HepG2 (cell line): ENCODE results near the gene ANKFY1. TPM values are rescaled to one million over a fixed set of nuclear protein-coding genes. Genes with fewer than 3 reads are reported as not detected.

Experiments
- ATAC-seq: fragments of 200-7000 bp; cut with Tn5 transposase; 3 replicates; pipeline ENCODE4 v1.9.1; 2020; ENCODE audit warnings: mild to moderate bottlenecking, moderate library complexity
- BruUV-seq: library from RNA; stranded (reverse); fragments of 400-500 nt; replicated peaks from 2 replicates; lab custom pipeline; 2021; lab: Mats Ljungman, UMichigan
- CTCF ChIA-PET: fragments of 300-600 bp; formaldehyde crosslinking; extraction: SDS; loops from one replicate; lab custom pipeline; 2021; ENCODE audit warnings: low total read pairs, inconsistent platforms, low intra/inter-chr PET ratio; lab: Yijun Ruan, JAX
- POLR2A ChIA-PET: fragments of 350-600 bp; sonication (Branson Sonifier 250); formaldehyde crosslinking; loops from one replicate; lab custom pipeline; 2020; ENCODE audit warnings: antibody characterized with exemption, inconsistent platforms; lab: Yijun Ruan, JAX
- DNase-seq: peaks from one replicate; pipeline ENCODE4 v3.0.0-alpha.2; 2015; ENCODE audit warnings: low spot score
- FAIRE-seq: peaks from 3 replicates; lab custom pipeline; 2011; peaks lifted over from hg19 to GRCh38; lab: Jason Lieb, UNC
- H2AFZ ChIP-seq: one replicate; pipeline ENCODE4 v1.6.1; 2011; ENCODE audit warnings: low read length, inconsistent platforms
- H3K27ac ChIP-seq: fragments of 300-600 bp; 3 replicates; pipeline ENCODE4 v1.8.0; 2011; ENCODE audit warnings: mixed run types, mild to moderate bottlenecking, mixed read lengths, low read length, inconsistent platforms; ENCODE audit not compliant: insufficient read depth; ENCODE audit errors: extremely low read length
- H3K27me3 ChIP-seq, 2 experiments: fragments of 200-600 bp in 1 of 2; 2 replicates in 1 of 2; 3 replicates in 1 of 2; pipeline versions ENCODE4 v1.6.0 to v1.8.0; 2011; ENCODE audit warnings: low read length in 2 of 2, mild to moderate bottlenecking in 2 of 2, moderate library complexity in 2 of 2, inconsistent platforms in 1 of 2; ENCODE audit not compliant: insufficient read depth in 2 of 2, control insufficient read depth in 1 of 2
- H3K36me3 ChIP-seq, 2 experiments: fragments of 200-600 bp in 1 of 2; replicated peaks in 1 of 2; 2 replicates in 1 of 2; 3 replicates in 1 of 2; pipeline versions ENCODE4 v1.5.1 to v1.8.0; 2011; ENCODE audit warnings: low read length in 2 of 2, inconsistent platforms in 1 of 2; ENCODE audit not compliant: insufficient read depth in 2 of 2, control insufficient read depth in 1 of 2
- H3K4me1 ChIP-seq: 2 replicates; pipeline ENCODE4 v1.5.1; 2012; ENCODE audit warnings: low read length, inconsistent platforms; ENCODE audit not compliant: insufficient read depth
- H3K4me2 ChIP-seq: 2 replicates; pipeline ENCODE4 v1.6.0; 2011; ENCODE audit warnings: low read depth, low read length, inconsistent platforms
- H3K4me3 ChIP-seq, 3 experiments: fragments of 200-600 bp in 1 of 3; sonication (generic), shearing (Covaris generic) in 1 of 3; replicated peaks in 1 of 3; 2 replicates each; pipeline ENCODE4 v1.5.1; 2011 to 2016; ENCODE audit warnings: low read length in 3 of 3, inconsistent platforms in 2 of 3, low read depth in 2 of 3, mild to moderate bottlenecking in 2 of 3, control low read depth in 1 of 3, mixed read lengths in 1 of 3; ENCODE audit not compliant: insufficient read depth in 1 of 3
- H3K79me2 ChIP-seq: one replicate; pipeline ENCODE4 v1.6.1; 2011; ENCODE audit warnings: low read length, inconsistent platforms; ENCODE audit not compliant: insufficient read depth
- H3K9ac ChIP-seq: 2 replicates; pipeline ENCODE4 v1.6.0; 2011; ENCODE audit warnings: mild to moderate bottlenecking, low read depth, low read length, inconsistent platforms; ENCODE audit not compliant: insufficient read depth
- H3K9me3 ChIP-seq: 2 replicates; pipeline ENCODE4 v1.5.1; 2012; ENCODE audit warnings: mild to moderate bottlenecking, low read length
- H4K20me1 ChIP-seq: 2 replicates; pipeline ENCODE4 v1.6.0; 2011; ENCODE audit warnings: inconsistent platforms, mild to moderate bottlenecking, low read length, moderate library complexity; ENCODE audit not compliant: insufficient read depth
- ASH2L ChIP-seq: fragments of 300-600, 200-600 bp; sonication (generic); IDR thresholded peaks from 2 replicates; pipeline ENCODE4 v1.7.0; 2017; ENCODE audit warnings: low read depth, mild to moderate bottlenecking, moderate library complexity, mixed read lengths, low read length; ENCODE audit not compliant: insufficient read length
- KLF12 ChIP-seq: sonication (generic); formaldehyde crosslinking; IDR thresholded peaks from 2 replicates; pipeline ENCODE4 v1.4.0; 2020; ENCODE audit warnings: missing genetic modification reagents, borderline replicate concordance
- MAF1 ChIP-seq: sonication (generic); formaldehyde crosslinking; IDR thresholded peaks from 2 replicates; pipeline ENCODE4 v1.5.0; 2020; ENCODE audit warnings: missing genetic modification reagents, borderline replicate concordance
- MXD4 ChIP-seq: IDR thresholded peaks from 2 replicates; pipeline ENCODE4 v1.6.1; 2016; ENCODE audit warnings: mild to moderate bottlenecking, missing biosample characterization, missing genetic modification reagents
- PCBP1 ChIP-seq: fragments of 200-400 bp; formaldehyde crosslinking; IDR thresholded peaks from 2 replicates; pipeline ENCODE4 v1.6.1; 2017; ENCODE audit warnings: mild to moderate bottlenecking, low read depth, low read length, borderline replicate concordance
- ZBTB7B ChIP-seq: sonication (generic); formaldehyde crosslinking; IDR thresholded peaks from 2 replicates; pipeline ENCODE4 v1.4.0; 2020; ENCODE audit warnings: missing genetic modification reagents
- ZNF564 ChIP-seq: sonication (generic); formaldehyde crosslinking; IDR thresholded peaks from 2 replicates; pipeline ENCODE4 v1.8.1; 2023; ENCODE audit warnings: mild to moderate bottlenecking, missing genetic modification reagents
- ZNF598 ChIP-seq: sonication (generic); formaldehyde crosslinking; IDR thresholded peaks from 2 replicates; pipeline ENCODE4 v1.5.1; 2020; ENCODE audit warnings: mild to moderate bottlenecking, missing genetic modification reagents, borderline replicate concordance
- WGBS: methylation state at CpG from one replicate; pipeline ENCODE4 v1.1.6; 2017; ENCODE audit warnings: low lambda C conversion rate; 5-methylcytosine and 5-hydroxymethylcytosine counted together
- in situ Hi-C: cut with HindIII; loops from 2 replicates; pipeline ENCODE4 v1.10.0; 2017; ENCODE audit warnings: low pct_unique_long_range_greater_than_20kb; ENCODE audit not compliant: extremely low pct_ligation_motif_present
- intact Hi-C: fragments of 100-400 bp; cut with micrococcal nuclease; formaldehyde crosslinking; loops from one replicate; pipeline ENCODE4 v1.10.0; 2022; ENCODE audit not compliant: unreplicated experiment
- polyA plus RNA-seq, 8 experiments: library from polyadenylated mRNA; depleted of rRNA in 3 of 8; stranded (reverse) in 7 of 8; unstranded in 1 of 8; fragments of >200 nt; fragmentation: Illumina TruSeq in 4 of 8; extraction: Trizol in 4 of 8; gene quantifications; 2 replicates each; pipeline versions ENCODE4 v1.2.1 to v1.2.3, GENCODE V29; 2011 to 2016; ENCODE audit warnings: low read depth in 4 of 8, missing spikeins in 1 of 8, mixed read lengths in 1 of 8; ENCODE audit not compliant: insufficient read depth in 1 of 8
- total RNA-seq, 5 experiments: library from RNA; depleted of rRNA; stranded (reverse); fragments of >200 nt; fragmentation: Illumina TruSeq; extraction: Trizol; gene quantifications; 2 replicates each; pipeline ENCODE4 v1.2.3, GENCODE V29; 2016; ENCODE audit warnings: low read depth in 1 of 5
- TF ChIP-seq, protein P1 (sequence below): IDR thresholded peaks from 2 replicates; pipeline ENCODE4 v1.6.1; 2016; ENCODE audit warnings: missing biosample characterization, missing genetic modification reagents, low read depth
- TF ChIP-seq, protein P2 (sequence below): sonication (generic); formaldehyde crosslinking; IDR thresholded peaks from 2 replicates; pipeline ENCODE4 v1.8.0; 2022; ENCODE audit warnings: missing genetic modification reagents, mild to moderate bottlenecking, inconsistent platforms, borderline replicate concordance

The ANKFY1 gene
- total and polyA plus RNA-seq, 2 of the 13 experiments (the other 11 are each of a cell fraction or from before 2014, with no cell fraction given), result 11.9 to 16.8 TPM

DNA sequence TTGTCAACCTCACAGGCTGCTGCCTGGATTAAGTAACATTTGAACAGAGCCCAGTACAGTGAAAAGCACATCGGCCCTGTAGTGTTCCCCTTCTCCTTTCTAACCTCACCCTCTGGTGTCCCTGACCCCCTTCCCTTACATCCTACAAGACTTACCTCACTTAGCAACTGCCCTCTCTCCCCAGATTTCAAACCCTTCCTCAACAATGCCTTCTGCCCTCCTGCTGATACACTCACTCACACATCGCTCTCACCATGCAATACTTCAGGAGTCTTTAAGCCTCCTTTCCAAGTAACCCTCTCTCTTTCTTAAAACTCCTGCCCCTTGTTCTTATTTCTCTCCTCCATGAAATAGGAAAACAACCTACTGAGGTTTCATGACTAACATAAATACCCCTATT, 138.8 kb downstream of the ANKFY1 start (continued):
- TF ChIP-seq, protein P1, sequence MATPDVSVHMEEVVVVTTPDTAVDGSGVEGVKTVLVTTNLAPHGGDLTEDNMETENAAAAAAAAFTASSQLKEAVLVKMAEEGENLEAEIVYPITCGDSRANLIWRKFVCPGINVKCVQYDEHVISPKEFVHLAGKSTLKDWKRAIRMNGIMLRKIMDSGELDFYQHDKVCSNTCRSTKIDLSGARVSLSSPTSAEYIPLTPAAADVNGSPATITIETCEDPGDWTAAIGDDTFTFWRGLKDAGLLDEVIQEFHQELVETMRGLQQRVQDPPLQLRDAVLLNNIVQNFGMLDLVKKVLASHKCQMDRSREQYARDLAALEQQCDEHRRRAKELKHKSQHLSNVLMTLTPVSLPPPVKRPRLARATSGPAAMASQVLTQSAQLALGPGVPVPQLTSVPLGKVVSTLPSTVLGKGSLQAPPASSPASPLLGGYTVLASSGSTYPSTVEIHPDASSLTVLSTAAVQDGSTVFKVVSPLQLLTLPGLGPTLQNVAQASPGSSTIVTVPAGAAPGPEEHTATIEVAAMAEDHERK (CRISPR knock-in tag), result no peak
- no peak for TF ChIP-seq ZBTB7B (CRISPR knock-in tag)
- TF ChIP-seq PCBP1, result no peak
- TF ChIP-seq MXD4, result no peak
- no peak for TF ChIP-seq MAF1 (CRISPR knock-in tag)

DNA sequence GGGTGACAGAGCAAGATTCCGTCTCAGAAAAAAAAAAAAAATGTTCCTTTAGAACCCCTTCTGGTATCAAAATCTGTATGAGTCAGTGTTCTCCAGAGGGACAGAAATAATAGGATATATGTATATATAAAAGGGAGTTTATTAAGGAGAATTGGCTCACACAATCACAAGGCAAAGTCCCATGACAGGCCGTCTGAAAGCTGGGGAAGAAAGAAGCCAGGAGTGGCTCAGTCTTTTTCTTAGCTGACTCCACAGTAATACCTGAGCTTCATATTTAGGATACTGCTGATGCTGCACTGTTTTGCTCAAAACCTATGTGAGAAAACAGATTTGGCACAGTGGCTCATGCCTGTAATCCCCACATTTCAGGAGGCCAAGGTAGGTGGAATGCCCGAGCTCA, 143.4 kb downstream of the ANKFY1 start:
- CTCF ChIA-PET, result no interaction called here

DNA sequence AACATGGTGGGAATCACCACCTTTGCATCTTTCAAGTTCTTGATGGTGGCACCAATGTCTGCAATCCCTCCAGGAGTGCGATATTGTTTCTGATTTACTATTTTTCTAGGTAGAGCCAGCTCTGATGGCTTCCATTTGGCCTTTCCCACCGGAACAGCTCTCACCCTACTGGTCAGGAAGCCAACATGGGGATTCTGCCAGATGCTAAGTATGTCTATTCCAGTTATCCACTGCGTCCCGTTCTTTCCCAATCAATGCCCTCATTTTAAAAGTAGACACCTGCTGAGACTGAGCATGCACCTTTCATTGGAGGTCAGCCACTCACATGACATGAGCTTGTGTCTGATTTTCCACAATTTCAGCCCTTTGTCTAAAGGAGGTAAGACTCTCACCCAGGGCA, 144.5 kb downstream of the ANKFY1 start:
- 71% methylated on average over 4 of the region's 4 CpGs for WGBS
- no peak overlapping the region for H3K27ac ChIP-seq
- no peak overlapping the region for H3K4me2 ChIP-seq
- no peak overlapping the region for H3K9ac ChIP-seq
- POLR2A ChIA-PET, result no interaction called here
- no peak overlapping the region for H3K4me3 ChIP-seq
- intact Hi-C loops, result no loop called here
- ATAC-seq (no peak), FAIRE-seq (no peak), DNase-seq (no peak)
- no peaks in the 10 kb centered on the region for H3K4me1 ChIP-seq
- H3K27me3 ChIP-seq, result no peaks in the 10 kb centered on the region
- CTCF ChIA-PET, result no interaction called here
- in situ Hi-C loops, result no loop called here
- no peaks in the 10 kb centered on the region for H3K79me2 ChIP-seq
- no TSS peak for BruUV-seq
- H3K9me3 ChIP-seq, result no peaks in the 10 kb centered on the region
- peaks cover 9 to 42% of the 10 kb centered on the region in 2 experiments; a peak in 4 of 5 replicates for H3K36me3 ChIP-seq
- H4K20me1 ChIP-seq, result no peaks in the 10 kb centered on the region
- no peak overlapping the region for H2AFZ ChIP-seq
- TF ChIP-seq ASH2L (no peak), ZNF564 (no peak), ZNF598 (CRISPR knock-in tag) (no peak)
- TF ChIP-seq, protein P2, sequence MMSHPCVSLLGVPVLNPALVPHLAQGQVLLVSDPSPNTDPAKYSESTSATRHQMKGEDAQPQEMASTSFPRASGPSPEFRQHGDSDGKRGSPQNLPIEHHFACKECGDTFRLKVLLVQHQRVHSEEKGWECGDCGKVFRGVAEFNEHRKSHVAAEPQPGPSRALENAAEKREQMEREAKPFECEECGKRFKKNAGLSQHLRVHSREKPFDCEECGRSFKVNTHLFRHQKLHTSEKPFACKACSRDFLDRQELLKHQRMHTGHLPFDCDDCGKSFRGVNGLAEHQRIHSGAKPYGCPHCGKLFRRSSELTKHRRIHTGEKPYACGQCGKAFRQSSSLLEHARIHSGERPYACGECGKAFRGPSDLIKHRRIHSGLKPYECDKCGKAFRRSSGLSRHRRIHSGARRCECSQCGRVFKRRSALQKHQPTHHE, result no peak

More for the DNA sequence above, 143.4 kb downstream of the ANKFY1 start:
- FAIRE-seq (no peak), ATAC-seq (no peak), DNase-seq (no peak)
- TF ChIP-seq KLF12, result no peak
- no peaks in the 10 kb centered on the region for H3K27me3 ChIP-seq
- H3K4me3 ChIP-seq, result no peak overlapping the region
- no peak overlapping the region for H2AFZ ChIP-seq
- POLR2A ChIA-PET, result interaction anchor here (1.5 kb wide), 1 partner anchor 23 kb away, joined by 3 read pairs; the partner anchor contains the start of genes CYB5D2 and ZZEF1
- no peaks in the 10 kb centered on the region for H3K4me1 ChIP-seq
- H3K36me3 ChIP-seq, result peaks cover 12 to 38% of the 10 kb centered on the region in 2 experiments; a peak in 4 of 5 replicates
- no TSS peak for BruUV-seq
- H3K27ac ChIP-seq, result no peak overlapping the region
- intact Hi-C loops, result no loop called here
- H3K79me2 ChIP-seq, result no peaks in the 10 kb centered on the region
- 98% methylated on average over 3 of the region's 3 CpGs for WGBS
- H3K9ac ChIP-seq, result no peak overlapping the region
- H3K4me2 ChIP-seq, result no peak overlapping the region
- no peaks in the 10 kb centered on the region for H3K9me3 ChIP-seq
- no peaks in the 10 kb centered on the region for H4K20me1 ChIP-seq
- in situ Hi-C loops, result no loop called here
